Eye (tissue), 1 donor: ENCODE measurements around the gene RBM15B.

Experiments
- DNase-seq: peaks from one replicate; pipeline ENCODE4 v3.0.0-alpha.2; 2015

RBM15B gene

DNA sequence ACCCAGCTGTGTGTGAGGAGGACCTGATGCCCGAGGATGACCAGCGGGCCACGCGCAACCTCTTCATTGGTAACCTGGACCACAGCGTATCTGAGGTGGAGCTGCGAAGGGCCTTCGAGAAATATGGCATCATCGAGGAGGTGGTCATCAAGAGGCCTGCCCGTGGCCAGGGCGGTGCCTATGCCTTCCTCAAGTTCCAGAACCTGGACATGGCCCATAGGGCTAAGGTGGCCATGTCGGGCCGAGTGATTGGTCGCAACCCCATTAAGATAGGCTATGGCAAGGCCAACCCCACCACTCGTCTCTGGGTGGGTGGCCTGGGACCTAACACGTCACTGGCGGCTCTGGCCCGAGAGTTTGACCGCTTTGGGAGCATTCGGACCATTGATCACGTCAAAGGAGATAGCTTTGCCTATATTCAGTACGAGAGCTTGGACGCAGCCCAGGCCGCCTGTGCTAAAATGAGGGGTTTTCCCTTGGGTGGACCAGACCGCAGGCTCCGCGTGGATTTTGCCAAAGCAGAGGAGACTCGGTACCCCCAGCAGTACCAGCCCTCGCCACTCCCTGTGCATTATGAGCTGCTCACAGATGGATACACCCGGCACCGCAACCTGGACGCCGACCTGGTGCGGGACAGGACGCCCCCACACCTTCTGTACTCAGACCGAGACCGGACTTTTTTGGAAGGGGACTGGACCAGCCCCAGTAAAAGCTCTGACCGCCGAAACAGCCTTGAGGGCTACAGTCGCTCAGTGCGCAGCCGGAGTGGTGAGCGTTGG is 1.5 kb downstream of the RBM15B start:
- DNase-seq, result no peak

DNA sequence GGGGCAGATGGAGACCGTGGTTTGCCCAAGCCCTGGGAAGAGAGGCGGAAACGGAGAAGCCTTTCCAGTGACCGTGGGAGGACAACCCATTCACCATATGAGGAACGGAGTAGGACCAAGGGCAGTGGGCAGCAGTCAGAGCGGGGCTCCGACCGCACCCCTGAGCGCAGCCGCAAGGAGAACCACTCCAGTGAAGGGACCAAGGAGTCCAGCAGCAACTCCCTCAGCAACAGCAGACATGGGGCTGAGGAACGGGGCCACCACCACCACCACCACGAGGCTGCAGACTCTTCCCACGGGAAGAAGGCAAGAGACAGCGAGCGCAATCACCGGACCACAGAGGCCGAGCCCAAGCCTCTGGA is 2.0 kb downstream of the RBM15B start:
- no peak for DNase-seq

DNA sequence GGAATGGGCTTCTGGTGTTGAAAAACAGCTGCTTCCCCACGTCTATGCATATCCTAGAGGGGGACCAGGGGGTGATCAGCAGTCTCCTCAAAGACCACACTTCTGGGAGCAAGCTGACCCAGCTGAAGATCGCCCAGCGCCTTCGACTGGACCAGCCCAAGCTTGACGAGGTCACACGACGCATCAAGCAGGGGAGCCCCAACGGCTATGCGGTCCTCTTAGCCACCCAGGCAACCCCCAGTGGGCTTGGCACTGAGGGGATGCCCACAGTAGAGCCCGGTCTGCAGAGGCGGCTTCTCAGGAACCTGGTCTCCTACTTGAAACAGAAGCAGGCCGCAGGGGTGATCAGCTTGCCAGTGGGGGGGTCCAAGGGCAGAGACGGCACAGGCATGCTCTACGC is 2.5 kb downstream of the RBM15B start:
- no peak for DNase-seq

DNA sequence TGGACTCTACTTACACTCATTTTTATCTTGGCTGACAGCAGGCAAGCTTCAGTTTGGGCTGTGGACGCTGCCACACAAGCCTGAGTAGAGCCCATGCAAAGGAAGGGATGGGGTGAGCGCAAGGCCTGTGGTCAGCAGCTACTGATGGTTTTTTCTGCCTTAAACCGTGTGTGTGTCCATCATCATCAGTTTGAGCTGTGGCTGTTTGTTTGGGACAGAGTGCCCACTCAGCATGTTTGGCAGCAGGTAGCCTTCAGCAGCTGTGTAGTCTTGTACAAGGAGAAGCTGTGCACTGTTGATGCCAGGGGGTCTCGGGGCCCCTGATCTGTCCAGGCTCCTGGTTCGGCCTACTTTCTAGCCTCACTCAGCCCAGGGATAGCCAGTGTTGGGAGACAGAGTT is 3.5 kb downstream of the RBM15B start:
- DNase-seq, result no peak

GRCh38 chr3:51395493-51396213 is 4.6 kb downstream of the RBM15B start:
- DNase-seq, result no peak

- DNase-seq, result no peak
Measured at GRCh38 chr3:51396401-51396800, 5.3 kb downstream of the RBM15B start.

GRCh38 chr3:51397392-51397791 is 6.3 kb downstream of the RBM15B start:
- no peak for DNase-seq

DNA sequence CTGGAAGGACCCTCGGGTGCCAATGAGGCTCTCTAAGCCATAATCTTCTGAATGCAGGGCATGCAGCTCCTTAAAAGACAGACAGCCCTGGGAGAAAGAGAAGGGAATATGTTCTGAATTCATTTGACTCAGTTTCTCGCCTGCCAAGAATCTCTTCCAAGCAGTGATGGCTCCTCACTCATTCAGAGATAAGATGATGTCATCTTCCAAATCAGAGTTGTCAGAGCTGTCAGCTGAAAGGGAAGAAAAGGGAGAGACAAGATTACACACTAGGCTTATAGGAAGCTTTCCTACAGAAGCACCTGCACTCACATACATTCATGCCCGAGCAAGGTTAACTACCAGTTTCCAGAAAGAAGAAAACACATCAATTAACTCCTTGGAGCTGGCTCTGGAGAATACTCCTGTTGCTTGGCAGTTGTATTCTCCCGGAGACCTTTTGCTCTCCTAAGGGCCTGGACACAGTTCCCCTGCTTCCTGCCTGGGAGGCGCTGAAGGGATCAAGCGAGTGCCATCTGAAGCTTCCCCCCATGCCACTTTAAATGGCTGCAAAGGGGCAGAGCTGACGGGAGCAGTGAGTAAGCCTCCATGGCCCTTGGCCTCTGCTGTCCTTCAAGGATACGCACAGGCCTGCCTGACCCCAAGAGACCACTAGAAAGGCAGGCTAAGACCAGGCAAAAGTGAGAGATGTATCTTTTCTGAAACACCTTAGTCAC is 7.7 kb downstream of the RBM15B start:
- no peak for DNase-seq

GRCh38 chr3:51400166-51400565 is 9.1 kb downstream of the RBM15B start:
- DNase-seq, result no peak

DNA sequence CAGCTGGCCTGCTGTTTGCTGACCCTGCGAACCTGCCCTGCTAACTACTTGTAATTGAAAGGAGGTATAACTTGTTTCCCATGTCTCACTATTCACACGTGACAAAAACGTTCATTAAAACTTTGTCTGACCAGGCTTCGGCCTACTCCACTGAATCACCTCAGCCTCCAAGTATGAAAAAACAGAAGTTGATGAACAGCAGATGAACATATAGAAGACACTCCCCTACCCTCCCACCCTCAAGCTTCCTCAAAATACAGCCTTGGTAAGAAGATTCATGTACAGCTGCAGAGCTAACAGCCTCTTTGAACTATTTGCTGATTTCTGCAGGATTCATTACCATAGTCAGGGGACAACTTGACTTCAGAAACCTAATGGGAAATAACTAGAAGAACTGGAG is 10.7 kb downstream of the RBM15B start:
- no peak for DNase-seq

GRCh38 chr3:51403675-51404074 is 12.6 kb downstream of the RBM15B start:
- DNase-seq, result no peak

DNA sequence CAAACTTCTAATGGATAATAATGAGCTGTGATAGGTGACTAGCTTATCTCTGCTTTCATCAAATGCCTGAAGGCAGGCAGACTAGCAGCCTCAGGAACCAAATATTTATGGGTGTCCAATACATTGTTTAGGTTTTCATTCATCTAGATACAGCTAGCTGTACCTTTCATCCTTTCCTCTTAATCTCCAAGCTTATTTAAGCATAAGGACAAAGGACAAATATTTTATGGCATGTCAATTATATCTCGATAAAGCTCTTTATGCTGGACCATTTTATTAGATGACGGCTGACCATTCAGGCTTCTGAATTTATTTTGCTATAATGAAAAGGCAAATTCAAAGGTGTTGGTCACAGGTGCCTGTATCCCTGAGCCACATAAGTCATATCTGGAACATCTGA is 16.9 kb downstream of the RBM15B start:
- no peak for DNase-seq

- DNase-seq, result no peak
Measured at GRCh38 chr3:51408813-51409212, 17.7 kb downstream of the RBM15B start.

DNA sequence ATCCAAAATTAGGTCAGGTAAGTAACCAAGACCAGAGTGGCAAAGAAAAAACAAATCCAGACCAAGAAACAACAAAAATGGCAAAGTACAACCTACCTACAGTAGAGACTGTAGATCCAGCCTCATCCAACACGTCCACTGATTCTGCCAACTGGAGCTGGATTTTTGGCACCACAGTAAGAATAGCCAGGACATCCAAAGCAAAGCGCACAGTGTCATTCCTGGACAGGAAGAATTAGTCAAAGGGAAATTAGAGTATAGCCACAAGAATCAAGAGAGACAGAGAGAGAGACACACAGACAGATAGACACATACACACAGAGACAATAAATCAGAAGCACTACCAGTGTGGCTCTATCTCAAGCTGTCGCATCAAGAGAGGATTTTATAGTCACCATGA is 31.1 kb downstream of the RBM15B start:
- DNase-seq, result no peak

DNA sequence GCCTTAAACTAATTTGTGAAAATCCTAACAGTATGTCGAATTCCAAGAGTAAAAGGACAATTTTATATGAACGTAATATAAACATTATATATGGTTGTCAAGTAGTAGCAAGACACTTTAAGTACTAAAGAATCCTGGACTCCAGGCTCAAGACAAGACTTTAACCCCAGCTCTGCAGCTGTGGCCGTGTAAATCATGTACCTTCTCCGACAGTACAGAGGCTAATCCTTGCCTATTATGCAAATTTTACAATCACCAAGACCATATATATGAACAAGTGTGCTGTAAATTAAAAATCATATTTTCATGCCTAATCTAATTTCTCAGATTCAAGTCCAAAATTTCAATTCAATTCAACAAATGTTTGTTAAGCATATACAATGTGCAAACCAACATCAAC is 35.8 kb downstream of the RBM15B start:
- DNase-seq, result no peak

GRCh38 chr3:51429138-51429537 is 38.1 kb downstream of the RBM15B start:
- DNase-seq, result no peak

DNA sequence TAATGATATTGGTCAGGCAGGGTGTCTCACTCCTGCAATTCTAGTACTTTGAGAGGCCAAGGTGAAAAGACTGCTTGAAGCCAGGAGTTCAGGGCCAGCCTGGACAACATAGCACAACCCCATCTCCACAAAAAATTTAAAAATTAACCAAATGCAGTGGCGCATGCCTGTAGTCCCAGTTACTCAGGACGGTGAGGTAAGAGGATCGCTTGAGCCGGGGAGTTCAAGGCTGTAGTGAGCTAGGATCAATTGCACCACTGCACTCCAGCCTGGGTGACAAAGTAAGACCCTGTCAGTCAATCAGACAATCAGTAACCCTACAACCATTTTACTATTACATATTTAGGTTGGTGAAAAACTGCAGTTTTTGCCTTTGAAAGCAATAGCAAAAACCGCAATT is 43.0 kb downstream of the RBM15B start:
- no peak for DNase-seq

DNA sequence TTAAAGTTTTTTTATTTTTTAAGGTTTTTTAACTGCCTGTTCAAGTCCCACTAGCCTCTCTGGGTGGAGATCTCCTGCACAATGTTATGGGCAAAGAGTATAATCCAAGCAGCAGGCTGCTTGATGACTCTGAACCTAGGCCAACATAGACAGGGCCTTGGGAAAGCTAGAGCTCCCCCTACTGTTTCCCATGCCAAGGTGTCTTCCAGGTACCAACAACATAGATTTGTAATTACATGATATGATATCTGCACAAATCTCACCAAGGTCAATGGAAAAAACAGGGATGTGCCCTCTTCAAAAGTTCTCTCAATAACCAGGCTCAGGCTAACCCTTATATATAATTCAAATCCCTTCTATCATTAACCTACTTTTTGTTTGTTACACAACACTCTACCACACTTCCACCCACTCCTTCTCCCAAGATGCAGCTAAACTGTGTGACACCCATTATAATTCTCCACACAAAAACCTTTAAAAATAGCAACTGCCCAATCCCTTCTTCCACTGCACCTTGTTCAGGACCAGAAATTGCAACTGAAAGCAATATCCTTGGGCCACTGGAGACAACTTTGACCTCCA is 43.8 kb downstream of the RBM15B start:
- DNase-seq, result peak; percentile 59

DNA sequence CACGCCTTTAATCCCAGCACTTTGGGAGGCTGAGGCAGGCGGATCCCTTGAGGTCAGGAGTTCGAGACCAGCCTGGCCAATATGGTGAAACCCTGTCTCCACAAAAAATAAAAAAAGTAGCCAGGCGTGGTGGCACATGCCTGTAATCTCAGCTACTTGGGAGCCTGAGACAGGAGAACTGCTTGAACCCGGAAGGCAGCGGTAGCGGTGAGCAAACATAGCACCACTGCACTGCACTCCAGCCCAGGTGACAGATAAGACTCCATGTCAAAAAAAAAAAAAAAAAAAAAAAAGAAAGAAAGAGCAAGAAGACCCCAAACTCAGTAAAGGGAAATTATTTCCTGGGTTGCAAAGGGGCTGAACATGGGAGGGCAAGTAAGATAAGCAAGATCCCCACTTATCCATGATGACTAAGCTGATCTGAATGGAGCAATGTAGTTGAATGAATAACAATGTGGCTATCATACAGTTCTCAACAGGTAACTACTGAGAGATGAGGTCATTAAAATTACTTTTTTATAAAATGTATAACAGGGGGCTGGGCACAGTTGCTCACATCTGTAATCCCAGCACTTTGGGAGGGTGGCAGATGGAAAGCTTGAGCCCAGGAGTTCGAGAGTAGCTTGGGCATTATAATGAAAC is 46.0 kb downstream of the RBM15B start:
- no peak for DNase-seq

DNA sequence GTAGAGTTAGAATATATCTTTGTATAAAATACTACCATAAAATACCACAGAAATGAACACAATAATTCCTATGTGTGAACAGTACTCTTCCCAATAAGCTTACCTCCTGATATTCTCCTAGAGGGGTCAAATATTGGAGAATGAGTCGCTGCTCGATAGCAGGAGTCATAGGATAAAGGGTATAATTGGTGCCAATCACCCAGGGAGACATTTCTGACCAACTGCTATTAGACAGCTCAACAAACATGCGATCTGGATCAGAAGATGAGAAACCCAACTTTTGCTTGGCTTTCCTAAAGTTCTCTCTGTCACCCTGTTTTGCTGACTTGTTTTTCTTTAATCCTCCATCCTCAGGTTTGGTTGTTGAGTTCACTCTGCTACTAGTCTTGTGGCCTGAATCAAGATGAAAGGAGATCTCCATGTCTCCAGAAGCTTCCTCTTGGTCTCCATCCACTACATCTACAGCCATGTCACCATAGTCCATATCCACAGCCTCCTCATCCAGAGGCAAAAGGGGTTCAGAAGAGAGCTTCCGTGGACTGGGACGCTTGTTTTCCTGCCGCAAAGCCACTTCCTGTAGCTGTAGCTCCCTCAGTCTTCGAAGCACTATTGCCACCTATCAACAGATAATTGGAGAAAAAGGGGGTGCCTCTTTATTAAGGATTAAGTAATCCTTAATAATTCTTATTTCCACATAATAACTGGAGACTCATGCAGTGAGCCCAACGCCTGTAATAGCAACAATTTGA is 50.4 kb downstream of the RBM15B start:
- DNase-seq, result no peak

DNA sequence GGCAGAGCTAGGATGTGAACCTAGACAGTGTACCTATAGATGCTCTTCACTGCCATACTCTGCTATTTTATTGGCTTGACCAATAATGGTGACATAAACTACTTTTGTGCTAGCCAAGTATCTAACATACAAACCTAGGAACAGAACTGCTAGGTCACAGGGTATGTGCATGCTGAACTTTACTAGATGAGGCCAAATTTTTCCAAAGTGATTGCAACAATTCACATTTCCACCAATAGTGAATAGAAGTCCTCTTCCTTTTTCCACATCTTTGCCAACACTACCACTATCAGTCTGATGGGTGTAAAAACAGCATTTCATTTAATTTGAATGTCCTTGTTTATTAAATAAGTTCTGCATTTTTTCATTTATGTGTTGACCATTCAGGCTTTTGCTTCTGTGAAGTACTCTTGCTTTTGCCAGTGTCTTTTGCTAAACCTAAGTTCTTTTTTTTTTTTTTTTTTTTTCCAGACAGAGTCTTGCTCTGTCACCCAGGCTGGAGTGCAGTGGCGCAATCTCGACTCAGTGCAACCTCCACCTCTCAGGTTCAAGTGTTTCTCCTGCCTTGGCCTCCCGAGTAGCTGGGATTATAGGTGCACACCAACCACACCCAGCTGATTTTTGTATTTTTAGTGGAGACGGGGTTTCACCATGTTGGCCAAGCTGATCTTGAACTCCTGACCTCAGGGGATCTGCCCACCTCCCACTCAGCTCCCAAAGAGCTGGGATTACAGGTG is 54.6 kb downstream of the RBM15B start:
- no peak for DNase-seq
